GM21825 (cell line): ENCODE measurements around the gene NEURL4.
"Not testable (repeated sequence)": the region's sequence is repeated elsewhere in the genome, so short reads cannot be mapped to it uniquely, and the experiment has no call there.

Experiments used
- ATAC-seq: cut with Tn5 transposase; IDR thresholded peaks from one replicate; pipeline ENCODE4 v1.9.1; 2021; ENCODE audit warnings: mild to moderate bottlenecking, moderate library complexity; ENCODE audit not compliant: unreplicated experiment

The NEURL4 gene

DNA sequence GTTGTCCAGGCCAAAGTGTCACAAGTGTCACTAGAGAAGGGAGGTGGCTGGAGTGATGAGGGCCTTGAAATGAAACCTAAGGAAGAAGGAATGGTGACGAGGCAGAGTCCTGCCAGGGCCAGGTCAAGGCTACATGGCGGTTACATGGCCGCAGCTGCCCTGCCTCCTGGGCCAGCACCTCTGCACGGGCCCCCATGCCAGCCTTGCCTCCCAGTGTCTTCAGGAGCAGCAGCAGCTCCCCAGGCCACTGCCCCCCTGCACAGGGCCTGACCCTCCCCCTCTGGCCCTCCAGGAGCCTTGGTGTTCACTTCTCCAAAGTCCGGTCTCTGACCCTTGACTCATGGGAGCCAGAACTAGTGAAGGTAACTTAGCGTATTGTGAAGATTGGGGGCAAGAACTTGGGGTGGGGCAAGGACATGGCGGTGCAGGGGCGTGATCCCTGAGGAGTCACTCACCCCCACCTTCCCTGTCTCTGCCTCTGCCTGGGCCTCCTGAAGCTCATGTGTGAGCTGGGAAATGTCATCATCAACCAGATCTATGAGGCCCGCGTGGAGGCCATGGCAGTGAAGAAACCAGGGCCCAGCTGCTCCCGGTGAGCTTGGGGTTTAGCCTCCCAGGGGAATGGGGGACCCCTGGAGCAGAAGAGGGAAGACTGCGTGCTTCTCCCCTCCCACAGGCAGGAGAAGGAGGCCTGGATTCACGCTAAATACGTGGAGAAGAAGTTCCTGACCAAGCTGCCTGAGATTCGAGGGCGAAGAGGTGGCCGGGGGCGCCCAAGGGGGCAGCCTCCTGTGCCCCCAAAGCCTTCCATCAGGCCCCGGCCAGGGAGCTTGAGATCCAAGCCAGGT, 18.7 kb upstream of the NEURL4 start:
- no peak for ATAC-seq

DNA sequence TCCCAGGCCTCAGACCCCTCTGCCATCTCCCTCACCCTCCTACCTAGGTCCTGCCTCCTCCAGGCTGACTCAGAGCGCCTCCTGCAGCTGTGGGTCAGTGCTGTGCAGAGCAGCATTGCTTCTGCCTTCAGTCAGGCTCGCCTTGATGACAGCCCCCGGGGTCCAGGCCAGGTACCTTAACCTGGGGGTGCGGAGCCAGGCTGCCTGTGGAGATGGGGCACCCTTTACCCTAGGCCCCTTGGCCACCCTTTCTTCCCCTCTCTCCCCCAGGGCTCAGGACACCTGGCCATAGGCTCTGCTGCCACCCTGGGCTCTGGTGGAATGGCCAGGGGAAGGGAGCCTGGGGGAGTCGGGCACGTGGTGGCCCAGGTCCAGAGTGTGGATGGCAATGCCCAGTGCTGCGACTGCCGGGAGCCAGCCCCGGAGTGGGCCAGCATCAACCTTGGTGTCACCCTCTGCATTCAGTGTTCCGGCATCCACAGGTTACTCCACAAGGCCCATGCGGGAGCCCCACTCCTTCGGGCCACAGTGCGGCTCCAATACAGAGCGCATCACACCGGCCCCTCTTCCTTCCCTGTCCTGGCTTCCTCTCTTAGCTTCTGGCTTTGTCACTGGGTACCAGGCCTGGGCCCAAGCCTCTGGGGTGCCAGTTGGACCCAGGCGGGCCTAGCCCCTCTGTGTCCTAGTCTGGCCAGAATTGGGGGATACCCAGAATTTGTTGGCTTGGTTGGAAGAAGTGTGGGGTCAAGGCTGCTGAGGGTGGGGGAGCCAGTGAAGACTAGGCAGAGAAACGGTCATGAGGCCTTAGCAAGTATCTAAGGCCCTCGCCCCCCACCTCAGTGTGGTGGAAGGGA, 17.9 kb upstream of the NEURL4 start:
- no peak for ATAC-seq

DNA sequence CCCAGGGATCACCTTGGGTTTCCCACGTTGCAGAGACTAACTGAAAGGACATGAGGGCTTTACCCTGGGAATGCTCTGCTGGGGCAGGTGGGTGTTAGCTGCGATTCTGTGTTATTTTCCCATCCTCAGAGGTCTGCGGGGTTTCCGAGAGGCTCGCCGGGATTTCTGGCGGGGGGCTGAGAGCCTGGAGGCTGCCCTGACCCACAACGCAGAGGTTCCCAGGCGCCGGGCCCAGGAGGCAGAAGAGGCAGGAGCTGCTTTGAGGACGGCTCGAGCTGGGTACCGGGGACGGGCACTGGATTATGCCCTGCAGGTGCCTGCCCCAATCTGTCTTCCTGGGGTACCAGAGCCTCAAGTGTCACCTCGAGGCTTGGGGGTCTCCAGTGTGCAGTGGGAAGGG, 14.1 kb upstream of the NEURL4 start:
- no peak for ATAC-seq

DNA sequence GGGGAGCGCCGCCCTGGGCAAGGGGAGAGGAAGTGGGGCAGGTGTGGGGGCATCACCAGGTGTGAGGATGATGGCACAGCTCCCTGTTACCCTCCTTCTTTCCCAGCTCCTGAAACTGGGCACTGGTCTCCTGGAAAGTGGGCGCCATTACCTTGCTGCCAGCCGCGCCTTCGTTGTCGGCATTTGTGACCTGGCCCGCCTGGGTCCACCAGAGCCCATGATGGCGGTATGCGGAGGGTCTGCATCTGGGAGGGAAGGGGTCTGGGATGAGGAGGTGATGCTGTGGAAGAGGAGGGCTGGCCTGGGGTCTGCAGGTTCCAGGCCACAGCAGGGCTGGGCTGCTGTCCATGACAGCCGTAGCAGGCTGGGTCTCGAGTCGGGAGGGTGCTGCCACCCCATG, 12.7 kb upstream of the NEURL4 start:
- no peak for ATAC-seq

DNA sequence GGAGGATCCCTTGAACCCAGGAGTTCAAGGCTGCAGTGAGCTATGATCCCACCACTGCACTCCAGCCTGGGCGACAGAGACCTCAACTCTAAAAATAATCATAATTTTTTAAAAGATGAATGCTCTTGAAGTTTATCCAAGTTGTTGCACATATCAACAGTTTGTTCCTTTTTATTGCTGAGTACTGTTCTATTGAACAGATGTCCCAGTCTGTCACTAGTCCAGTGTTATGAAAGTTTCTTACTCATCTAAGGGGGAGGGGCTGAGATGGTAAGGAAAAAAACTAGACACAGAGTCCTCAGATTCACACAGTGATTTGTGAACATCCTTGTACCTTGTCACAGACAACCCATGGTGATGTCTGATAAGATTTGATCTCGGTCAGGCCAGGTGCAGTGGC, 11.0 kb upstream of the NEURL4 start:
- ATAC-seq: no peak

DNA sequence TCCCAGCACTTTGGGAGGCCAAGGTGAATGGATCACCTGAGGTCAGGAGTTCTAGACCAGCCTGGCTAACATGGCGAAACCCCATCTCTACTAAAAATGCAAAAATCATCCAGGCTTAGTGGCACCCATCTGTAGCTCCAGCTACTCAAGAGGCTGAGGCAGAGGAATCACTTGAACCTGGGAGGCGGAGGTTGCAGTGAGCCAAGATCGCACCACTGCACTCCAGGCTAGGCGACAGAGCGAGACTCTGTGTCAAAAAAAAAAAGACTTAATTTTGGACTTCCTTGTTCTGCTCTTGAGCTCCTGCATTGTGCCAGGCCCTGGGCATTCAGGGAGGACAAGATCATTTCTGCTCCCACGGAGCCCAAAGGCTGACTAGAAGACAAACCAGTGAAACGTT, 8.5 kb upstream of the NEURL4 start:
- not testable (repeated sequence) for ATAC-seq

DNA sequence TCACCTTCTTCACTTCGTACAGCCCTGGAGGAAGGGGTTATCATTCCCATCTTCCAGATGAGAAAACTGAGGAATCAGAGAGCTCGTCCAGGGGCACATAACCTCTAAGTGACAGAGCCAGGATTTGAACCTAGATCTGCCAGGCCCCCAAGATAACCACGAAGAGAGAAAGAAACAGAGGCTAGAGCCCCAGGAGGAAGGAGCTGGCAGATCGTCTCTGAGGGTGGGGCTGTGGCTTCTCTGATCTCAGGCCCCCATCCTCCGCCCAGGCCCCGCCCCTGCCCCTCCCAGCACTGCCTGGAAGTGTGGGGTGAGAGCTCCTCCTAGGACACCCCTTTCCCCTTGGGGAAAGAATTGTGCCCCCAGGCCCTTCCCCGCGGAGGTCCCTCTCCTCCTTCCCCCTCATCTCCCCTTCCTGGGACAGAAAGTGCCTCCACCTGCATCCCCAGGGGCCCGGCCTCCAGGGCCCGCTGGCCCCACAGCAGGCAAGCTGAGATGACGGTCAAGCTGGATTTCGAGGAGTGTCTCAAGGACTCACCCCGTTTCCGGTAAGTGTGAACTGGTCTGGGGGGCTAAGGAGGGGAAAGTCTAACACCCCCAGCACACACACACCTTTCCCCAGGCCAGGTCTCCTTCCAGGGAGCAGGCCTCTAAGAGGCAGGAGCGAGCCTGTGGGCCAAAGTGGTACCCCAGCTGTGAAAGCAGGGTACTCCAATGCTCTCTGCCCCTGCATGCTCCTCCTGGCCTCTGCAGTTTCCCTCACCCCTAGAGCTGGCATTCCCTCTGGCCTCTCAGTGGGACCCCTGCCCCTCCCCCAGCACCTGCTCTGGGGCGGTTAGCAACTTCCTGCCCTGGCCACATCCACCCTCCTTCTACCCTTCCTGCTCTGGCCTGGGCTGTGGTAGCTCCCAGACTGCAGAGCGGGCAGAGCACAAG, 7.4 kb upstream of the NEURL4 start, which contains the start of gene ACAP1:
Gene ACAP1 (plus strand): TSS at position 290 of the 936 bp plus-strand sequence. CDS start 206 bp downstream, at position 496.
- ATAC-seq: peak; percentile 63

DNA sequence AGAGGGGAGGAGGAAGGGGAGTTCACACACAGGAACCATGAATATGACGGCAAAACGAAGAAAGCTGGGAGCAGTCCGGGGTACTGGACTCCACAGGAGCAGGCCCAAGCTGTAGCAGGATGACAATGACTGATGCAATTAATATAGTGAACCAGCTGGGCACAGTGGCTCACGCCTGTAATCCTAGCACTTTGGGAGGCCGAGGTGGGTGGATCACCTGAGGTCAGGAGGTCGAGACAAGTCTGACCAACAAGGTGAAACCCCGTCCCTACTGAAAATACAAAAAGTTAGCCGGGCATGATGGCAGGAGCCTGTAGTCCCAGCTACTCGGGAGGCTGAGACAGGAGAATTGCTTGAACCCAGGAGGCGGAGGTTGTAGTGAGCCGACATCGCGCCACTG, 6.6 kb upstream of the NEURL4 start:
- ATAC-seq: not testable (repeated sequence)

DNA sequence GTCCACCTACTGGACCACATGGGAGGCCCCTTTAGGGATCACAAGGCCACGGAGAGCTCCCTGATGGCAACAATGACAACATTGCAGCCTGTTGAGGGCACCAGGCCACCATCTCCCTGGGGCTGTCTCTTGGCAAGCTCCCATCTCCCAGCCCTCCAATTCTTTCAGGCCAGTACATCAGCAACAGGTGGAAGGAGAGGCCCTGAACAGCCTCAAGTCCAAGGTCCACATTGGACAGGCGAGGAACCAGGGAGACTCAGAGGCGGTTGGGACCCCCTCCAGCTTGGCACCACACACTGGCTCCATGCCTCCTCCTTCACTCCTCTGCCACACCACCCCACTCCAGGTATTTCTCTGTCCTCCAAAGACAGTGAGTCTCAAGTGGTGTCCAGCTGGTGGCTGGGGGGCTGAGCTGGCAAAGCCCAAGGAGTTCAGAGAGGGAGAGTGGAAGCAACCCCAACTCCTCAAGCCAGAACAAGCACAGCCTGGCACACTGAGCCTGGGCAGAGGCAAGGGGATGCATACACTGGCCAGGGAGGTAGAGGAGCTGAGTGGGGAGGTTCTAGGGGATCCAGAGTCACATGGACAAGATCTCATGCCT, 5.9 kb upstream of the NEURL4 start:
- no peak for ATAC-seq

DNA sequence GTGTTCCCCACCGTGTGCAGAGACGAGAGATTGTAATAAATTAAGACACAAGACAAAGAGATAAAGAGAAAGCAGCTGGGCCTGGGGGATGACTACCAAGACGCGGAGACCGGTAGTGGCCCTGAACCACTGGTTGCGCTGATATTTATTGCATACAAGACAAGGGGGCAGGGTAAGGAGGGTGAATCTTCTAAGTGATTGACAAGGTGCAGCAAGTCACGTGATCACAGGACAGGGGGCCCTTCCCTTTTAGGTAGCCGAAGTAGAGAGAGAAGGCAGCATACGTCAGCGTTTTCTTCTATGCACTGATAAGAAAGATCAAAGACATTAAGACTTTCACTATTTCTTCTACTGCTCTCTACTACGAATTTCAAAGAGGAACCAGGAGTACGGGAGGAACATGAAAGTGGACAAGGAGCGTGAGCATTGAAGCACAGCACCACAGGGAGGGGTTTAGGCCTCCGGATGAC, 3.5 kb upstream of the NEURL4 start:
- ATAC-seq: not testable (repeated sequence)

DNA sequence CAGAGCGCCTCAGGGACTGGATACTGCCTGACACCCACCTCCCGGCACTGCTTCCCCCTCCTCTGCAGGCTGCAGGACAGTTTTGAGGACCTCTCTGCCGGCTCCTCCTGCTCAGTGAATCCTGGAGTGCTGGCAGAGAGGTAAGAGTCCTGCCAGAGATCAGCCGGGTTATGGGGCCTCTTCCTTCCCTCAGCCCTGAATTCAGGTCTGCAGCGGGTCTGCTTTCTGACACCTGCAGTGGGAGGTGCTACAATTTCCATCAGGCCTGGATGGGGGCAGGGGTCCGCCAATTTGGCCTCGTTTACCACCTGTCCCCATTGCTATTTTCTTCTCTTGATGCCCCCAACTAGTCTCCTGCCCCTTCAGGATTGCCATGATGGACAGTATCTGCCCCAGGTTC, 3.0 kb upstream of the NEURL4 start:
- ATAC-seq: no peak

DNA sequence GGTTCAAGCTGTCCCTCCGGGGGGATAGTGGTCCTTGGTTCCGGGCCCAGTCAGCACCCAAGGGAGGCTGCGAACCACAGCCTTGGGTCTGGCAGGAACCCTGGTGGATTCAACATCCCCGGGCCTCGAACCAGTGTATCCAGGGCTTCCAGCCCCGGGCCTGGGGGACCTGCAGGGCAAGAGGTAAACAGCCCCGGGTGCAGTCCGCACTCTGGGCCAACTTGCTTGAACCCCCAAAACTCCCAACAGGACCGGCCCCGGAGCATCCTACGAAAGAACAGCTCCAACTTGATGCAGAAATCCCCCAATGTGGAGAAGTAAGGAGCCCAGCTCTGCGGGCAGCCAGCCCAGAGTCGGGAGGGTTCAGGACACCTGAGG, 1.5 kb upstream of the NEURL4 start:
- ATAC-seq: no peak

DNA sequence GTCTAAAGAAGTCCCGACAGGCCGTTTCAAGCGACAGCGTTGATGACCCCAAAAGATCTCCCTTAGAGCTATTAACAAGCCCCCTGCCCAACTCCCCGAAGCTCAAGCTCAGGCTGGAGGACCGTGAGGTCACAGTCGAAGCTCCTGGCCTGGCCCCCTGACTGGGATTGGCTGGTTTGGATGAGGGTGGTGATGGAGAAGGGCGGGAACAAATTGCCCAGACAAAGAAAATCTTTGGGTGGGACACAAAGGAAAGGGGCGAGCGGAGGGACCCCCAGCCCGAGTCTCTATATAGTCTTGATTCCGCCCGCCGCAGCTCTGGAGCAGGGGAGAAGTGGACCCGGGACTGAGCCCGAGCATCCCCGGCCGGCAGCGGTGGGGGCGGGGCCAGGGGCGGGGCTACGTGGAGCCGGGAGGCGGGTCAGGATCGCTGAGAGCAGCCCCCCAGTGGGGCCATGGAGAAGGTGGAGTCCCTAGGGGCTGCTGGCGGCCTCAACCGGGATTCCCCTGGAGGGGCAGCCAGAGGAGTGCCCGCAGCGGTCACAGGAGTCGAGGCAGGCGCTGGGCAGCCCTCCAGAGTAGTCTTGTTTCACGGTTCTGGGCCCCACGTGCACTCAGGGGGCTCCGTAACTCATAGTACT, 982 bp upstream of the NEURL4 start:
- peak; percentile 23 for ATAC-seq

DNA sequence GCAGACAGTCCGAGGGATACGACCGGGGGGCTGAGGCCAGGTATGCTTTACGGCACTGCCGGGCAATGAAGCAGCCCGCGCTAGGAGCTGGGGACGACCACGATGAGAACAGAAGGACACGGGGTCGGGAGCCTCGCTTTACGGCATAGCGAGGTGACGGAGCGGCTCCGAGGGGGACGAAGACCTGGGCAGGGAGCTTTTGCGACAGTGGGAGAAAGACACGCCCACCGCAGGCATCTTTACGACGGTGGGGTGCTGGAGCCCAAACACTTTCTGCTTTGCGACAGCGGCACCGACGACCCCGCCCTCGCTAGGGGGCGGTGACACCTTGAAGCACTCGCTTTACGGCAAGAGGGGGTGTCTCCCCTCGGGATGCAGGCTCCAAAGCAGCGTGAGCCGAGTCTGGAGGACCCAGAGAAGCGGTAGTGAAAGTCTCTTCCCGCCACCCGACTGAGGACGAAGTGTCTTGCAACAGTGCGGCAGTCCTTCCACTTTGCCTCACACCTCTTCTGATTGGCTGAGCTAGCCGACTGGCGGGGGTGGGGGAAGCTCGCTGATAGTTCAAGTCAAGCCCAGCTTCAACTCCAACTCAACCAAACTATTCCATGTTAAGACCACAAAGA, 350 bp upstream of the NEURL4 start:
- peak; percentile 48 for ATAC-seq

DNA sequence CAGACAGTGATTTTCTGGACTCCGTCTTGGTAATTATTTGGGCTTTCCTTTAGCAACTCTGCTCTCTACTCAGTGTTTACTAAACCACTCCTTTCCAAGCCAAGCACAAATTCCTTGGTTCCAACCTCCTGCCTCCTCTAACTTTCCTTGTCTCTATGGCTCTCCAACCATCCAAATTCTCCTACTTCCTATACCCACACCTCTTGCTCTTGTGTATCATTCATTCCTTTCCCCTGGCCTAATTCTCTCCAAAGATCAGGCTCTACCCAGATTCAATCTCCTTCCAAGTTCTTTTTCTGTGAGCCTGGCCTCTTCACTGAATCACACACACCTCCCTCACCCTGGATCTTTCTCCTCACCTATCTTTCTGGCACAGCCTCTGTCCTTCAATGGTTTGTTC, 1.1 kb downstream of the NEURL4 start:
- no peak for ATAC-seq

DNA sequence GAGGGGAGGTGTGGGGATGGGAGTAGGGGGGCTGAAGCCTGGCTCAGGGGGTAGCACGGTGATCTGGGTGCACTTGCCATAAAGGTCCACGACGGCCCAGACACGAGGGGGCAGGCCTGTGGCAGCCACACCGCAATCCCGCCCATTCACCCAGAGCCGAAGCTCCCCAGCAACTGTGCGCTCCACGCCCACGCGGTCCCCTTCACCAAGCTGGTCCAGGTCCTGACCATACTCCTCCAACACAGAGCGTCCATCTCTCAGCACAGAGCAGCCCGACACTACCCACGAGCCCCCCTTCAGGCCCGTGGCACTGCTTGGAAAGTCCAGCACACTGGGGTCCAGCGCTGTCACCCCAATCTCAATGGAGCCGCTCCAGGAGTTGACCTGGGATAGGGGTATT, 1.6 kb downstream of the NEURL4 start:
- ATAC-seq: no peak

DNA sequence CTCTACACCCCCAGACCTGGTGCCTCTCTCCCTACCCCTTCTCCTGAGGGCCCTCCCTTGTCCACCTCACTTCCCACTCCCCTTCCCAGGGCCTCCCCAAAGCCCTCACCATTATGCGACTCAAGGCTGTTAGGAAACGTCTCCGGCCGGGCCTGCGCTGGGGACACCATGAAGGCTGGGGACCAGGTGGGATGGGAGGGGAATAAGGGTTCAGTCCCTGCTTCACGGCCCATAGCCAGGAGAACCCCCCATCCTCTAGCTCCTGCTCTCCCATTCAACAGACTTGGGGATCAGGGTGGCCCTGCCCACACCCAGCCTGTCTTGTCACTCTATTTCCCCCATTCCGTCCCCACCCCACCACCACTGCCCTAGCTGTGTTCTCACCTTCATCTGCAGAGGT, 2.1 kb downstream of the NEURL4 start:
- no peak for ATAC-seq

DNA sequence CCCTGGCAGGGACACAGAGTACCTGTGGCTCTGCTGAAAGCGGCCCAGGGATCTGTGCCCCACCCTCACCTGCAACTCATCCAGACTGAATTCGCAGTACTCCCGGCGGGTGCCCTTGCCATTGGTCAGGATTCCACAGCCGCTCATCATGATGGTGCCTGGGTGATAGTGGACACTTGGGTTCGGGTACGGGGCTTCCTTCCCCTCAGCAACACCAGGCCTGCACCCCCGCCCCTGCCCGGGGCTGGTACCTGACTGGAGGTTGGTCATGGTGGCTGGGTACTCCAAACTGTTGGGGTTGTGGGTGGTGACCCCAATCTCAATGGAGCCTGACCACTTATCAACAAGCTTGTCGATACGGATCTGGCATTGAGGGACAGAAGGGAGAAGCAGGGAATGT, 2.9 kb downstream of the NEURL4 start:
- ATAC-seq: no peak

DNA sequence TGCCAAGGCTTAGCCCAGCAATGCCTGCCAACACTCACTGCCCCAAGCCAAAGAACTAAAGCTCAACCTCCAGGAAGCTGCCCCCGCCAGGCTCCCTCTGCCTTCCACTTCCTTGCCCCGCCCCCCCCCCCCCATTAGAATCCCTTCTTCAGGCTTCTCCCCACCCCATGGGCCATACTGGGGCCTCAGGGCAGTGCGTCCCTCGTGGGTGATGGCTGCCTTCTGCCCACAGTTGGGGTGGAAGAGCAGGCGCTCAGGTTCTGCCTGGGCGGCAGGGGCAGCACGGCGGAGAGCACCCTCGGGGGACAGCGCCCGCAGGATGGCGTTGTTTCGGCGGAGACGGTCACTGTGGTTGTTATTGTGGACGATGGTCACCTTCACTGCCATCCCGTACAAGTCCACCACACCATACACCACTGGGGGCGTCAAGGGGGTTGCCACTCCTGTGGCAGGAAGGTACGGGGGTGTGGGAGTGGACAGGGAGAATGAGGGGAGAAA, 4.1 kb downstream of the NEURL4 start:
- ATAC-seq: no peak
